Fibroblast of upper back skin (primary cell): ENCODE data around the gene STARD6.
"Not testable (repeated sequence)": the region's sequence is repeated elsewhere in the genome, so short reads cannot be mapped to it uniquely, and the experiment has no call there.

ENCODE experiments used
- DNase-seq: peaks from one replicate; pipeline ENCODE4 v3.0.0-alpha.2; 2013

STARD6 gene

GRCh38 chr18:54335638-54336173 lies 22.0 kb downstream of the STARD6 start:
- no peak for DNase-seq

DNA sequence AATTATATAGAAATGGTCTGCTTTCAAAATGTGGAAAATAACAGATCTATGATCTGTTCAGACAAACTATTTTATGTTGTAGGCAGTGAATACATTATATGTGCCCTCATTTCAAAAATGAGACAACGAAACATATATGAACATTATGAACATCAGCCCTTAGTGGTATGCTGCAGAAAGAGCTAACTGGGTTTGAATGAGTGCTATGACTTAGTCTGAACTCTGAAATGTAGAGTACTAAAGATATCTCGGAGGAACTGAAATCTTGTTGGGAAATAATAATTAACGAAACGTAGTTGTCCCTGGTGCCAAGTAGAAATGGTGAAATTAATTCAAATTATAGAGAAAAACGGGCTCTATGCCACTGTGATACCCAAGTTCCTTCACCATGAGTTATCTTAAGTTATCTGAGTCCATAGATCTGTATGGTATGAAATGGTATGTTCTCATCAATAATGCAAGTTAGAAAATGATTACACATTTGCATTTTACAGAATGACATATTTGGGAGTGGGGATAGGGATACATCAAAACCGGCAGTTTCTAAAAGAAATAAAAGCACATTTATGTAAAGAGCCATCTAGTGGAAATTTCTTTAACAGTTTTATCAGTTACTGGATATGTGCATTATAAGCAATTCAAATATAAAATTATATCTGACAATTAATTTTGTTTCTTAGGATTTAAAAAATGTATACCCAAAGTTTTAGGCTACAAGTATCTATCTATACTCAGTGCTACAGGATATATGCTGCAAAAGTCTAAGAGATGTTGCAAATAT lies 26.7 kb downstream of the STARD6 start:
- no peak for DNase-seq

DNA sequence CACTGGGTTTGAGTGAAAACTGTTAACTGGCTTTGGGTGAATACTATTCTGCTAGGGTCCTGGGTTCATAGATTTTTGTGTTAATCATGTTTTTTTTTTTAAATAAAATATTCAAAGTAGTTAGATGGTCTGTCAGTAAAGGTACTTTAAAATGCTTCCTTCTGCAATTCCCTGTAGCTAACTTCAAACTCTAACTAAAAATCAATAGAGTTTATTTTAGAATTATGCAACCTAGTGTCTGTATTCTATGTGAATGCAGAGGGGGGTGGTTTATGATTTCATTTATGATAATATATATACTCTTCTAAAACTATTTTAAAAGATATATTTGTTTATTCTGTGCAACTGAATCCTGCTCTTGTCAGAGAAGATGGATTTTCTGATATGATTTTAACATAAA lies 27.9 kb downstream of the STARD6 start:
- no peak for DNase-seq

DNA sequence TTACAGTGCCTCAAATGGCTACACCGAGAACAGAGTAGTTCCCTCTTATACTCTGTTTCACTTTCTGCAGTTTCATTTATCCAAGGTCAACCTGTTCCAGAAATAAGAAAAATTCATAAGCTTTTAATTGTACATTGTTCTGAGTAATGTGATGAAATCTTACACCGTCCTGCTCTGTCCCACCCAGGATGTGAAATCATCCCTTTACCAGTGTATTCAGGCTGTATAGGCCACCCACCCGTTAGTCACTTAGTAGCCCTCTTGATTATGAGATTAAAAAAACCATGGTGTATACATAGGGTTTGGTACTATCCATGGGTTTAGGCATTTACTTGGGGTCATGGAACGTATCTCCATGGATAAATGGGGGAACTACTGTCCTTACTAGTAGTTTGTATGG lies 29.8 kb downstream of the STARD6 start:
- no peak for DNase-seq

GRCh38 chr18:54323970-54324369 lies 33.7 kb downstream of the STARD6 start:
- DNase-seq, result peak; percentile 7

- DNase-seq, result no peak
These were observed 34.1 kb downstream of the STARD6 start for GRCh38 chr18:54323561-54323960.

DNA sequence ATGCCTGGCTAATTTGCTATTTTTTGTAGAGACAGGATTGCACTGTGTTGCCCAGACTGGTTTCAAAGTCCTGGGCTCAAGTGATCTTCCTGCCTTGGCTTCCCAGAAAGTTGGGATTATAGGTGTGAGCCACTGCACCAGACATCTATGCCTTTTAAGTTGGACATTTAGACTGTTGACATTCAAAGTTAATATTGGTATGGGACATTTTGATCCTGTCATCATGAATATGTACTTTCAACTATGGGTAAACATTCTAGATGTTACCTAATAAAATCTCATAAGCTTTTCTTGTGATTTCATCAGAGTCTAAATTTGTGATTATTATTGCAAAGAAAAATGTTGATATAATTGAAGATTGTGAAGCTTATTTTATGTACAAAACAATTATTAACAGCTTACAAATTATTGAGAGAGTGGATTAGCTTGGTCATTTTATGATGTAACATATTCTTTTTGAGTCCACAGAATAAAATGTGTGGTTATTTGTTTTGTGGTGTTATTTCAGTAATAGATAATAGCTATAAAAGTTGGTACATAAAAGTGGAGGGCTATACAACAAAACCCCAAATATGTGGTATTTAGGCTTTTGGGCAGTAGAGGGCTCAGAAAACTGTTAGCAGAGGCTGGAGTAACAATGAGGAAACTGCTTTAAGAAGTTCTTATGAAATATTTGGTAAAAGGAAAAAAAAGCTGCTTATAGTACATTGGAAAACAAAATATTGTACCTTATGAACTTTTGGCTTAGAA lies 41.4 kb downstream of the STARD6 start:
- no peak for DNase-seq

GRCh38 chr18:54309564-54309963 lies 48.1 kb downstream of the STARD6 start:
- DNase-seq, result not testable (repeated sequence)

- DNase-seq, result no peak
These were observed 54.2 kb downstream of the STARD6 start for GRCh38 chr18:54303408-54303807.

GRCh38 chr18:54298991-54299390 lies 58.7 kb downstream of the STARD6 start:
- DNase-seq, result not testable (repeated sequence)

DNA sequence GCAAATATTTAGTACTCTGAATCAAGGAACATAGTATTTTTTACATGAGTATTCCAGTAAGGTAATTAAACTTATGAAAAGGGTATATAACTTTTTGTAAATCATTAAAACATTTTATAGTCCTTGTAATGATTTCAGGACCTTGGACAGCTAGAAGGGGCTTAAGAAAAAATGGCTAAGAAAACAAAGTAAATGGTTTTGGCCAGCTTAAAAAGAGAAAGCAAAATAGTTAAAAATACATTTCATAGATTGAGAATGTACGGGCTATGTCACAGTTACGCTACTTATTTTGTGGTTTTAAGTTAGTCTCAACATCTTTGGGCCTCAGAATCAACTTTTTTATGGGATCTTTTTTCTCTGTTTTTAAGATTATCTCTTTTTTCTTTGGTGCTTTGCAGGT lies 61.6 kb downstream of the STARD6 start:
- DNase-seq, result peak; percentile 35

DNA sequence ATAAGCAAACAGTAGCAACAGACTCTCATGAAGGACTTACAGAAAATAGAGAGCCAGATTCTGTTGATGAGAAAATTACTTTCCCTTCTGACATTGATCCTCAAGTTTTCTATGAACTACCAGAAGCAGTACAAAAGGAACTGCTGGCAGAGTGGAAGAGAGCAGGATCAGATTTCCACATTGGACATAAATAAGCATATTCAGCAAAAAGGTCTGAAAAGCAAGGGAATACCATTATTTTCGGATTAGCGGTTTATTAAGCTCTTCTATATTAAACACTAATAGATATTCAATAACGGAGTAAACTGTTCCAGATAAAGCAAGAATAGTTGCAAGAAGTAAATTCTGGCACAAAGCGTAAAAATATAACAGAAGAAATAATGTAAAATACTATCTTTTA lies 63.4 kb downstream of the STARD6 start:
- DNase-seq, result no peak

DNA sequence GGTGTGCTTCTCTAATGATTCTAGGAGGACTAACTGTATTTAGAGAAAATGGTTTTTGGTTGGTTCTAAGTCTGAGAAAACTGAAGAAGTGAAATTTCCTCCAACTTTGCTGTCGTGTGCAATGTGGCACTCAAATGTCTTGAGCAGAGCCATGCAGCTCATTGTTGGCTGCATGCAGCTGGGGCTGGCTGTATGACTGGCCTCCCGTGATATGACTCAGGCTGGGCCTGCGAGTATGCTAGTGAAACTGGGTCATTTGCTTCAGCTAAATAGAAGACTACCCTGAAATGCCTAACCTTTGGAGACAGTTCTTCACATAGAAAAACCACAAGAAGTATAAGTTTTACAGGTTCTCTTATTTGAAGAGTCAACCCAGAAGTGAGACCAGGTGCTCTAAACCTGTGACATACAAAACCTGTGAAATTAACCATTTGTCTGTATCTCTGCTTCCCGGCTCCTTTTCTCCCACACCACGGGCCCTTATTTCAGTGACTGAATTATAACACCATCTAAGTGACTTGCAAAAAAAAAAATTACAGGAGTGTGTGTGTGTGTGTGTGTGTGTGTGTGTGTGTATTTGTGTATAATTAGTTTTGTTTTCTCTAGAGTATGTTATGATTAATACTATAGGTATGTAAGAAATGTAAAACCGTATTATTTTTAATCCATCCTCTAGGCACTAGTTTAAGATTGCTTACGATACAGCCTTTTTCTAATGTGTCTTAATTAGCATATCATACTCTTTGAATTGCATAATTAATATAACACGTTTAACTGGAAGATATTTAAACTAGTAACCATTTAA lies 72.5 kb downstream of the STARD6 start:
- DNase-seq, result peak; percentile 55

DNA sequence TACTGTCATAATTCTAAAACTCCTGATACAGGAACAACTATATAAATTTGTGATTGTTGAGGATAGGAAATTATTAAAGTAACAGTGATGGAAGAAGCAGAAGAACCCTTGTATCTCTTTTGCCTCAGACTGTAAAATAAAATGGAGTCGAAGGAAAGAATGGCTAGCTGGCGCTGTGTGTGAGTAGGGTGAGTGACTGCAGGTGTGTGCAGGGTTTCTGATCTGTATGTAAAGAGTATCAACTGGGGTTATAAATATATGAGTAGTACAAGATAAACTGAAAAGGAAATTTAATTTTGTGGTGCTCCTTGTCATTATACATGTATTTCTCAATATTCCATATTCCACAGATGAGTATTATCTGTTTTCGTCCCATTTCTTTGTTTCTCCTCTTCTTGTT lies 73.1 kb downstream of the STARD6 start:
- no peak for DNase-seq

DNA sequence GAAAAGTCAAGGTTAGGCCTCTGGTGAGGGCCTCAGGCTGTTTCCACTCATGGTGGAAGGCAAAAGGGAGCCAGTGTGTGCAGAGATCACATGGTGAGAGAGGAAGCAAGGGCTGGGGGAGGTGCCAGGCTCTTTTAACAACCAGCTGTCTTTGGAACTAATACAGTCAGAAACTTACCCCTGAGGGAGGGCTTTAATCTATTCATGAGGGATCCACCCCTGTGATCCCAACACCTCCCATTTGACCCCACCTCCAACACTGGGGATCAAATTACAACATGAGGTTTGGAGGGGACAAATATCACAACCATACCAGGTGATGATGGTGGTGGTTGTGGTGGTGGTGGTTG lies 77.5 kb downstream of the STARD6 start:
- DNase-seq, result no peak

DNA sequence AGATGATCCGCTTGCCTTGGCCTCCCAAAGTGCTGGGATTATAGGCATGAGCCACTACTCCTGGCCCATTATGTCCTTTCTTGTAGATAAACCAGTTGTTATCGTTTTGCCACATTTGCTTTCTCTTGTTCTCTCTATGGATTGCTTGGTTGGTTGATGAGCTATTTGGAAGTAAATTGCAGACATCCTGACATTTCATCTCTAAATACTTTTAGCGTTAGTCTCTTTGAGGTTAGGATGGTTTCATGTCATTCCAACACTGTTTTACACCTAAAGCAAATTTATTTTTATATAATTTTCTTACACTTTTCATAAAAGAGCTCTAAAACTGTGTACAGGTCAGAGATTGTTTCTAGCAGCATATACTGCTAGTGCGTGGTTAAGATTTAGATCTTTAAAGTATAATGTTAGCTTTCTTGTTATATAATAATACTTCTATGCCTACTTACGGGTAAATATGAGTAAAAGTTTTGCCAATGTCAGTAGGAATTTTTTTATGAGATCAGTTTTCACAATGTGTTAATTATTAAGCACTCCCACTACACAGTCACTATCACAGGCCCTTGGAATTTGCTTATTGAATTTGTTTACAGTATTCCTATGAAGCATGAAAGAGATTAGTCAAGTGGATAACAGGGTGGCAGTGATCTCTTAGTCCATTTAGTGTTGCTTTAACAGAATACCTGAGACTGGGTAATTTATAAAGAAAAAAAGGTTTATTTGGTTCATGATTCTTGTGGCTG lies 78.0 kb downstream of the STARD6 start:
- no peak for DNase-seq

DNA sequence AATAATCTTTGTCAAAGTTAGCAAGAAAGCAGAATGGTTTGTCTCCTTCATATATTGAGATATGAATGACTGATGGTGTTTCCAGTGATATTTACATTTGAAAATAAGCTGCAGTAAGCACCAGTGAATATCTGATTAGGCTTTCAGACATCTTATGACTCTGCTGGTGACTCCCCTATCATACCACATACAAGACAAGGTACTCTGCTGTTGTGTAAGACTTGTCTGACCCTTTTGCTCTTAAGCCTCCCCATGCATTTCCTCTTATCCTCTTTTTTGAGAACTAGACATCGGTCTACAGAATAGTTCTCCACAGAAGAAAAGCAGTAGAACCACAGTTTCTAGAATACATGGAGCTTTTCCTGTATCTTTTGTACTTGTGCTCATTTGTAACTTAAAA lies 79.0 kb downstream of the STARD6 start:
- no peak for DNase-seq

DNA sequence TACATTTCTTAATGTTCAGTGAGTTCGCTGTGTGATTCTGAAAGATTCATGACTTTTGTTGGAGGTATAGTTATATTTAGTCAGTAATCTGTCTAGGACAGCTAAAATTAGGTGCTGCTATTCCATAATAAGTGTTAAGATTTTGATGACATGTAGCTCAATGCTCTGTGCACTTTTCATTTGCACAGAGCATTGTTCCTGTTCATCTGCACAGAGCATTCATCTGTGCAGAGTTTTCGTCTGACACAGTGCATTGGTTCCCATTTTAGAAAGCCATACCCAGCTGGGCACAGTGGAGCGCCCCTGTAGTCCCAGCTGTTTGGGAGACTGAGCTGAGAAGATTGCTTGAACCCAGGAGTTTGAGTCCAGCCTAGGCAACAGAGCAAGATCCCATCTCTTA lies 79.8 kb downstream of the STARD6 start:
- DNase-seq, result no peak
